GM10847 (cell line): Measurements from ENCODE around the gene KCNIP4.

Experiments used
- POLR2A ChIP-seq: IDR thresholded peaks from 2 replicates; pipeline ENCODE4 v1.6.1; 2011; ENCODE audit not compliant: insufficient read length; ENCODE audit errors: extremely low read depth

The KCNIP4 gene

DNA sequence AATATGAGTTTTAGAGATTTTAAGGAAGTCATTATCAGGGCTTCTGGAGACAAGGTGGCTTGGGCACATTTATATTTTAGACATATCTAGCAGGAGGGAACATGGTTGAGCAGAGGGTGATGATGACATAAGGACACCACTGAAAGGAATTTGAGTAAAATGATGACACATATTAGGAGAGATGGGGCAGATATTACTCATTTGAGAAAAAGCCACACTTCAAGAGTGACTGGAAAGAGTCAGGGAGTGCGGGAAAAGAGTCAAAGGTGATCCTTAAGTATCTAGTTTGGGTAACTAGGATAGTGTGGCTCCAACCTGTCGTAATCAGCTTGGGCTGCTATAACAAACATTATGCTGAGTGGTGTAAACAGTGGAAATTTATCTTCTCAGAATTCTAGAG lies 870.6 kb downstream of the KCNIP4 start:
- no peak for TF ChIP-seq POLR2A

DNA sequence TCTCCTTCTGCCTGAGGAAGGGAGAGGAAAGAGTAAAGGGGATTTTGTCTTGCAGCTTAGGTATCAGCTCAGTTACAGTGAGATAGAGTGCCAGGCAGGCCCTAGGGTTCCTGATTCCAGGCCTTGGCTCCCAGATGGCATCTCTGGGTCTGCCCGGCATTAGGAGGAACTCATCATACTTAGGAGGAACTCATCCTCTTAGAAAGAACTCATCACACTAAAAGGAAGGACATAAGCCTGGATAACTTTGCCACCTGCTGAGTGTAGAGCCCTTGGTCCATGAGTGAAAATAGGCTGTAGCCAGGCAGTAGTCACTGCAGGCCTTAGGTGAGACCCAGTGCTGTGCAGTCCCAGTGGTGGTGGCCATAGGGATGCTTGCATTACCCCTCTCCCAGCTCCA lies 881.2 kb downstream of the KCNIP4 start:
- TF ChIP-seq POLR2A, result no peak

DNA sequence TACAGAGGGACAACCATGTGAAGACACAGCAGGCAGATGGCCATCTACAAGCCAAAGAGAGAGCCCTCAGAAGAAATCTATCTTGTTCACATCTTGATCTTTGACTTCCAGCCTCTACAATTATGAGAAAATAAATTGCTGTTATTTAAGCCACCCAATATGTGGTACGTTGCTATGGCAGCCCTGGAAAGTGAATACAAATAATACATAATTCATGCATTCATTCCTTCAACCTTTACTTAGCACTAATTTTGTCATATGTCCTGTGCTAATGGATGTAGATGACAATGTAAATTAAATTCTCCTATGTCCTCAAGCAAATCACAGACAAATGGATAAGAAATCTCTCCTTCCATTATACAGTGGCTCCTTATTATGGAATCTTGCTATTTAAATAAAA lies 886.7 kb downstream of the KCNIP4 start:
- no peak for TF ChIP-seq POLR2A

DNA sequence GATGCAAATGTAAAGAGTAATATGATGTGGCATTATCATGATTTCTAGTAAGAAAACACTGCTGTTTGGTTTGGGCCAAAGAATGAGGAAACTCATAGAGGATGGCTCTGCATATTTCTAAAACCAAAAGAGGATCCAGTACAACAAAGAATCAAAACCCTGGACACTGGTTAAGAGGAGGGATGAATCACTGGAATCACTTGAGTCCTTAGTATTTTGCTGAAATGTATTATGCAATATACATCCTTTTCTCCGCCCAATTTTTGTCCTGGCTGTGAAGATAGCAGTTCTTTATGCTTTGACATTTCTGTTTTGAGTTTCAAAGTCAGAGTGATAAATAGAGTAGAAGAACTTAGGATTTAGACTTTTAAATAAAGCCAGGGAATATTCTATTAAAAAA lies 902.4 kb downstream of the KCNIP4 start:
- no peak for TF ChIP-seq POLR2A

DNA sequence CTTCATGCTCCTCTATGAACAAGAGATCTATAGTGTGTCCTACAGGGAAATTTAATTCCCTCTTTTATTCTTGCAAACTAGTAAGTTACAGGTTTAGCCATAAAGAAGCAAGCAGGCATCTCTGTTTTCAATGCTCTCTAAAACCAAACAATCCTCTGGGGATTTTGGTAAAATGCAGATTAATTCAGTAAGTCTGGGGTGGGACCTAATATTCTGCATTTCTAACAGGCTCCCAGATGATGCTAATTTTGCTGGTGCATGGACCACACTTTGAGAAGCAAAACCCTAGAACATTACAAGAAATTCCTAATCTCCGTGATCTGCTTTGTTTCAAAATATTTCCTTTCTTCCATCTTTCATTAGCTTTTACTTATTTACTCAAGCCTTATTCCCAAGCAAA lies 903.5 kb downstream of the KCNIP4 start:
- no peak for TF ChIP-seq POLR2A

DNA sequence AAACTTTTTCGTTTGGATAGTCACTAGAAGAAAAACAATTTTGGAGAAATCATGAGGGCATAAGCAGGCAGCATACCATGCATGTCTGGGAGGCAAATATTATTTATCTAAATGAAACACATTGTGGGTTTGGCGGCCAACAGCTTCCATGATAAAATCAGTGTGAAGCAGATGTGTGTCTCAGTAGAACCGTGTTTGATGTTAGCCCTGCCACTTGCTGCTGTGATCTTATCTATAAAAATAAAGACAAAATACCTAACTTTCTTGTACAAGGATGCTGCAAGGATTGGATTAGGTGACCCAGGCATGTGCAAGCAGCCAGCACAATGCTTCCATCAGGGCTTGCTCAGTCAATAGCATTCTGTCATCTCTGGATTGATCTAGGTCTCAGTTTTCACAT lies 906.9 kb downstream of the KCNIP4 start:
- TF ChIP-seq POLR2A, result no peak

DNA sequence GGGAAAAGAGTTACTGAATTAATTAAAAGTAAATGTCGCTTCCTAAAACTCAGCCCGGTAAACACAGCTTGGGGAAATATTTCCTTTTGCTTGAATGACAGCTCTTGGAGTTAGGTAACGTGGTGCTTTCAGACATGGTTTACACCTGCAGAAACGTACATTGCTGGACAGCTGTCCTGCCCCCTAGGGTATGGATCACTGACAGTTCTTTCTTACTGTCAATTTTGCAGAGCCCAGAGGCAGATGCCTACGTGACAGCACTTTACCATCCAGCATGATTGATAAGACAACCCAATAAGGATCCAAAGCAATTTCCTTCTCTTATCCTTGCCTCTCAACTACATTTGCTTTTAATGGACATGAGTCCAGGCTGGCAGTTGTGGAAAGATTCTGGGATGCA lies 913.8 kb downstream of the KCNIP4 start:
- no peak for TF ChIP-seq POLR2A

DNA sequence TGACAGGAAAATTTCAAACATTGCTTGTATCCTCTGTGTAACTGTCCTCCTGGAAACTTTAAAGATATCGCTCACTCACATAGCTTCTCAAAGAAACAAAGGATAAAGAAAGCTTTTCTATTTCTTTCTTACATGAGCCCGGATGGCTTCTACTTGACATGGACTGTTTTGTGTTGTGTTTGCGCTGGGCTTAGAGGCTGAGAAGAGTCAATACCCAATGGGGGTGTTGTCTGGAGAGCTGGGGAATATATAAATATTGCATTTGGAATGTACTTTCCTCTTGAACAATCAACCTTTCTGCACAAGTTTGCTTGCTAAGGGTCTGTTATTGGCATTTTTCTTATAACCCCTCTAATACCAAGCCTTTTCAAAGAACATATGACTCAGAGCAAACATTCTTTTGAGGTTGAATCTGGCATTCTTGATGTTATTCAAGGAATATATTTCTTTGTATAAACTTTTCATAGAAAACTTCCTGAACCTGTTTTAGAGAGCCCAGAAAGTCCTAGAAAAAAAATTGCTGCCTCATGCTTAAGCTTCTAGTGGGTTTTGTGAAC lies 916.4 kb downstream of the KCNIP4 start:
- no peak for TF ChIP-seq POLR2A

DNA sequence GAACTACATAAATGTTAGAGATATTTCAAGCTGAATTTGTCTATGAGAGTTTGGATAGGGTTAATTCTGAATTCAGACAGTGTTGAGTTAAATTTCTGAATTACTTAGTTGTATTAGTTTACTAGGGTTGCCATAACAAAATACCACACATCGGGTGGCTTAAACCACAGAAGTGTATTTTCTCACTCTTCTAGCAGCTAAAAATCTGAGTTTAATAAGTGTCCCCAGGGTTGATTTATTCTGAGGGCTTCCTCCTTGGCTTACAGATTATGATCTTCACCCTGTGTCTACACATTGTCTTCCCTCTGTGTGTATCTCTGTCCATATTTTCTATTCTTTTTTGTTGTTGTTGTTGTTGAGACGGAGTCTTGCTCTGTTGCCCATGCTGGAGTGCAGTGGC lies 929.8 kb downstream of the KCNIP4 start:
- TF ChIP-seq POLR2A, result no peak

DNA sequence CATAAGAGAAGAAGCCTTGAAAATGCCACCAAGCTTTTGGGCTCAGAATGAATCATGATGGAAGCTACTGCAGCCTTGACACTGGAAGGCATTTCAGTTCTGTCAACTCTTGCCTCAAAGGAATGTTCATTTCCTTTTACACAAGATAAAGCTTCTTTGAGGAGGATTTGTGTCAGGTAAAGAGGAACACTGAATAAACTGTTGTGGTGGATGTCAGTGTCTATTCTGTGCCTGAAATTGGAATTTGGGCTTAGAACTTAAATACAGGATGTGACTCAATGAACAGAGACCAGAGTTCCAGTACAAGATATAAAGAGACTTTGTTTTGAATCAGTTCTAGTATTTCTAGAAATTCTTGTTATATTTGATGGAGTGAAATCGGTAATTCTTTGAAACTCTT lies 935.1 kb downstream of the KCNIP4 start:
- TF ChIP-seq POLR2A, result no peak

DNA sequence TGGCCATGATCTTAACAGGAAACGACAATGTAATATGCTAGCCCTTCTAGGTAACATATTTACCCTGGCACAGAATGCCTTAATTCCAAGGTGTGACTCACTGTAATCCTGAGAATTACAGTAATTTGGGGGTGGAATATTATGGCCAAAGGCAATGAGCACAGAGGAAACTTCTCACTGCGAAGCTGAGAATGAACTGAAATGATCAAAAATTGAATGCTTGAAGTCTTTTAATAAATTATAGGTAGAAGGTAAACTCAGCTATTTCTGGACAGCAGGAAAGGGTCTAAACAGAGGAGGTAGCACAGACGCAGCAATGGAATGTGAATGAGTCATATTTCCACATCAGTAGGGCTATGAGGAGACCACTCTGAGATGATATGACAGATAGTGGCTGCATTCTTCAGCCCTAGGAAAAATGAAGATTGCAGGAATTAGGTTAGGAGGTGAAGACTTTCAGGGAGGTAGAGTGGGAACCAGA lies 935.7 kb downstream of the KCNIP4 start:
- no peak for TF ChIP-seq POLR2A

DNA sequence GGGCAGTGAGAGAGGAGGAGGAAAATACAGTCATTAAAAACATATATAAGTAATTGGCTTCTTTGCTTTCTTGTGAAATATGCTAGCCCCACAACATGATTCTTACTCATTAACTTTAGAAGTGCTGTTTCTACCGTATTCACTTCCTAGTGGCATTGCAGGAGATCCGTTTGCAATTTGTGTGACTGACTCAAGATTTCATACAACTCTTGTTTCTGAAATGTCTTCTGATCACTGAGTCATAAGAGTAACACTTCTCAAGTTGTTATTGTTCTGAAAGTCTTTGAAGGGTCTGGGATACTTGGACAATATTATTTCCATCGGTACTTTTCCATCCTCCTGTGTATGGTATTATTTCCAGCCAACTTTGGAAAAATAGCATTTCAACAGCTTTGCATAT lies 937.5 kb downstream of the KCNIP4 start:
- TF ChIP-seq POLR2A, result no peak

DNA sequence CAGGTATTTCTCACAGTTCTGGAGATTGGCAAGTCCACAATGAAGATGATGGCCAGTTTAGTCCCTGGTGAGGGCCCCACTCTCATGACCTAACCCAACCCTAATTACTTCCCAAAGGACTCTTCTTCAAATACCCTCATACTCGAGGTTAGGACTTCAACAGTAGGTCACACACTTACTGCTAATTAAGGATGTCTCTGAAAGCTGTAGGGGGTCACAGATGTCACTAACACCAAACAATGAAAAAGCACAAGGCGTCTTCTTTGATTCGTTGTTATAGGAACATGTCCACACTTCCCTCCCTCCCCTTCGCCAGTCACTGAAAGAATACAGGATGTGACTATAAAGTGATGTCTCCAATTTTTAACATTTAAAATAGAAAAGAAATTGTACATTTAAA lies 938.6 kb downstream of the KCNIP4 start:
- TF ChIP-seq POLR2A, result no peak

DNA sequence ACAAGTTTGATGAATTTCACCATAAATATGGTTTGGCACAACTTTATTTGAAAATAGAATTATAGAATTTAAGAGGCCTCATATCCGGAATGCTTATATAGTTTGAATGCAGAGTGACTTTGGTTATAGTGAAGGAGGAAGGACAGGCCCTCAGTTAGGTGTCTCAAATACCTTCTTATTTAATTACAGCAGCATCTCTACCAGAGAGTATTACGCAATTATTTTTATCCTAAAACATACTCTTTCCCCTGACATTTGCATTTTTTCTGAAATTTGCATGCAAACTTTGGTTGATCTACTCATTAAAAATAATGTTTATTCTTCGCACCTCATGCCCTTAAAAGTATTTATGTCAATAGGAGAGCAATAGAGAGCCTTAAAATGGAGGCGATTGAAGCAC lies 942.9 kb downstream of the KCNIP4 start:
- no peak for TF ChIP-seq POLR2A

DNA sequence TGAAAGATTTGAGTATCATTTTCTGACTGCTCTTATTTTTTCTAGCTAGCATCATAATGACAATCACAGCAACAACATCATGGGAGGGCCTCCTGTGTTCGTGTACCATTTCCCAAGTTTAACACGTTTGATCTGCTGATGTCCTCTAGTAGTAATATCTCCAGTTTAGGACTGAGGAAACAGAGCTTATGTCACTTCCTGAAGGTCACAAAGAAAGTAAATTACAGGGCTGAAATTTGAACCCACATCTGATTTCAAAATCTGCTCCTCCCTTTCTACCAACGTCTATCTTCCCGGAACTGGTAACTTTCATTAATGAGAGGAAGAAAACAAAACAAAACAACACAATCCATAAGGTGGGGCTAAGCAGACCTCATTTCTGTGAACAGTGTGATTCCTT lies 945.6 kb downstream of the KCNIP4 start:
- no peak for TF ChIP-seq POLR2A

DNA sequence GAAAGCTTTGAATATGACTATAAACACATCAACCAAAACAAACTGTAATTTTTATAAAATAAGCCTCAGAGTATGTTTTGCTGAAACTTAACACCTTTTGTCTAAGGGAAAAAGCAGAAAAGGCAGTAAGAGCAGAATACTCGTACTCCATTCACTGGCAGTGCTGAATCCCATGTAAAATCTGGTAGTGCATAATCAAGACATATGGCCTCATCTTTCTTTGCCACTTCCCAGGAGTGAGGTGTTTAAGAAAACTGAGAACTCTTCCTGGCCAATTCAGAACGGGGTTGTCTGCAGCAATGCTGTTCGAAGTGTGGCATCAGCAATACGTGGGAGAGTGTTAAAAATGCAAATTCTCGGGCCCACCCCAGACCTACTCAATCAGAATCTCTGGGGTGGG lies 946.3 kb downstream of the KCNIP4 start:
- TF ChIP-seq POLR2A, result no peak

DNA sequence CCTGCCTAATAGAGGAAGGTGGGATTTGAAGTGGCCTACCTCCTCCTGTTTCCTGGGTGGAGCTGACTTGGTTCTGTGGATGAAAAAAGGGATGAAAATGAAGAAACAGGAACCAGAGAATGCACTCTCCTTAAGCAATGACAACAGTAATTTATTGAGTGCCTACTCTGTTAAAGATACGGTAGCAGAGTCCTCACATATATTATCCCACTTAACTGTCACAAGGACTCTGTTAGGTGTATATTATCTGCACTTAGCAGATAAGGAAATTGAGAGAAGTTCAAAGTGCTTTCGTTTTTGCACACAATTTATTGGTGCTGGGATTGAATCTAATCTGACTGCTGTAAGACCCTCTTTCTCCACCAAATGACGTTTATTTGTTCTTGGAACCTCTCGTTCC lies 947.1 kb downstream of the KCNIP4 start:
- TF ChIP-seq POLR2A, result no peak

DNA sequence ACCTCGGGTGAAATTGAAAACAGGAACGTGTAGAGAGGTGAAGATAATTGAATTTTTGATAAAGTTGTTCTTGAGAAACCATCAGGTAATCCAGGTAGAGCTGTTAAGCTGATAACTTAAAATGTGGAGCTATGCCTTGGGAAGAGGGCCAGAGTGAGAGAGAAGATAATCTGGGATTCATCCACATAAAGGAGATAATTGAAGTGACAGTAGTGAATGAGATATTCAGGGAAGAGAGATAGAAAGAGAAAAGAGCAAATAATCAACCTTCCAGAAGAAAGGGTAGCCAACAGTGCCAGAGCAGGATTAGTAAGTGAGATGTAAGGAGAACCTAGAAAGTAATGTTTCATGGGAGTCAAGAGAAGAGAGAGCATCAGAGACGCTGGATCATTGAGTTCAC lies 950.7 kb downstream of the KCNIP4 start:
- no peak for TF ChIP-seq POLR2A
